NCI-H1092 treated with DMSO at 0.1 percent for 48 hours (cell line): ENCODE measurements around the gene KRT10.

Experiments
- DNase-seq: peaks from one replicate; lab custom pipeline; 2025; lab: John Stamatoyannopoulos, UW

Gene KRT10

GRCh38 chr17:40803617-40804082 is 18.8 kb downstream of the KRT10 start:
- DNase-seq: peak; percentile 73

- DNase-seq: no peak
Measured at GRCh38 chr17:40801157-40801556, 21.3 kb downstream of the KRT10 start.

GRCh38 chr17:40800381-40800780 is 22.0 kb downstream of the KRT10 start:
- DNase-seq: no peak

- no peak for DNase-seq
Measured at GRCh38 chr17:40799859-40800258, 22.6 kb downstream of the KRT10 start, which contains the start of gene KRT28. Gene KRT28 (minus strand): TSS chr17:40799959. CDS start chr17:40799893, 66 bp downstream.

- DNase-seq: no peak
Measured at GRCh38 chr17:40796846-40797245, 25.6 kb downstream of the KRT10 start.

- DNase-seq: no peak
Measured at GRCh38 chr17:40795019-40795667, 27.3 kb downstream of the KRT10 start.

GRCh38 chr17:40794466-40794865 is 27.9 kb downstream of the KRT10 start:
- DNase-seq: no peak

GRCh38 chr17:40793832-40794231 is 28.6 kb downstream of the KRT10 start:
- DNase-seq: no peak

- DNase-seq: peak; percentile 4
Measured at GRCh38 chr17:40791787-40792436, 30.5 kb downstream of the KRT10 start.

GRCh38 chr17:40791111-40791510 is 31.3 kb downstream of the KRT10 start:
- DNase-seq: no peak

GRCh38 chr17:40782450-40782849 is 40.0 kb downstream of the KRT10 start, which contains the start of gene KRT27:
Gene KRT27 (minus strand): TSS chr17:40782550. CDS start chr17:40782493, 57 bp downstream.
- no peak for DNase-seq

- peak; percentile 8 for DNase-seq
Measured at GRCh38 chr17:40779181-40779909, 43.1 kb downstream of the KRT10 start.

GRCh38 chr17:40778461-40778860 is 44.0 kb downstream of the KRT10 start:
- DNase-seq: no peak

- no peak for DNase-seq
Measured at GRCh38 chr17:40777971-40778370, 44.4 kb downstream of the KRT10 start.

- DNase-seq: no peak
Measured at GRCh38 chr17:40777459-40777858, 45.0 kb downstream of the KRT10 start.

GRCh38 chr17:40775945-40776344 is 46.5 kb downstream of the KRT10 start:
- DNase-seq: no peak

GRCh38 chr17:40772101-40772500 is 50.3 kb downstream of the KRT10 start, which contains the start of gene KRT26:
Gene KRT26 (minus strand): TSS chr17:40772201. CDS start chr17:40772113, 88 bp downstream.
- no peak for DNase-seq
